ENCODE results near the gene RYR1. TPM values are rescaled to one million over a fixed set of nuclear protein-coding genes. Genes with fewer than 3 reads are reported as not detected.
"Not testable (repeated sequence)": the region's sequence is repeated elsewhere in the genome, so short reads cannot be mapped to it uniquely, and the experiment has no call there.

RYR1 gene
- total RNA-seq, 1 donor from 2014 or later, result 4.5 TPM

GRCh38 chr19:38452430-38453366, 19.2 kb downstream of the RYR1 start:
- FAIRE-seq, result no peak
- no peak for DNase-seq (ENCODE audit: low spot score in 2 of 2)

GRCh38 chr19:38453596-38453995, 20.1 kb downstream of the RYR1 start:
- no peak for DNase-seq (ENCODE audit: low spot score in 2 of 2)
- no peak for FAIRE-seq

GRCh38 chr19:38455031-38455430, 21.5 kb downstream of the RYR1 start:
- no peak for FAIRE-seq
- DNase-seq (ENCODE audit: low spot score in 2 of 2), result no peak

- DNase-seq (ENCODE audit: low spot score in 2 of 2) (no peak), FAIRE-seq (no peak)
These were observed 23.7 kb downstream of the RYR1 start for GRCh38 chr19:38457202-38457601.

GRCh38 chr19:38457690-38458405, 24.4 kb downstream of the RYR1 start:
- FAIRE-seq, result no peak
- DNase-seq (ENCODE audit: low spot score in 2 of 2), result no peak

- FAIRE-seq (no peak), DNase-seq (ENCODE audit: low spot score in 2 of 2) (no peak)
These were observed 25.5 kb downstream of the RYR1 start for GRCh38 chr19:38458991-38459390.

GRCh38 chr19:38463365-38463764, 29.9 kb downstream of the RYR1 start:
- FAIRE-seq (no peak), DNase-seq (ENCODE audit: low spot score in 2 of 2) (no peak)

GRCh38 chr19:38464421-38465082, 31.1 kb downstream of the RYR1 start:
- no peak for DNase-seq (ENCODE audit: low spot score in 2 of 2)
- no peak for FAIRE-seq

- FAIRE-seq, result no peak
- DNase-seq (ENCODE audit: low spot score in 2 of 2), result no peak
These were observed 32.6 kb downstream of the RYR1 start for GRCh38 chr19:38466050-38466449.

- DNase-seq (ENCODE audit: low spot score in 2 of 2), result no peak
- FAIRE-seq, result no peak
These were observed 34.3 kb downstream of the RYR1 start for GRCh38 chr19:38467541-38468525.

GRCh38 chr19:38469151-38469550, 35.7 kb downstream of the RYR1 start:
- DNase-seq (ENCODE audit: low spot score in 2 of 2), result no peak
- no peak for FAIRE-seq

GRCh38 chr19:38470788-38471480, 37.4 kb downstream of the RYR1 start:
- FAIRE-seq (no peak), DNase-seq (ENCODE audit: low spot score in 2 of 2) (no peak)

- not testable (repeated sequence) for FAIRE-seq; DNase-seq (ENCODE audit: low spot score in 2 of 2)
These were observed 39.2 kb downstream of the RYR1 start for GRCh38 chr19:38472725-38473124.

- FAIRE-seq (no peak), DNase-seq (ENCODE audit: low spot score in 2 of 2) (no peak)
These were observed 39.7 kb downstream of the RYR1 start for GRCh38 chr19:38473201-38473600.

GRCh38 chr19:38475176-38475575, 41.7 kb downstream of the RYR1 start:
- FAIRE-seq, result no peak
- DNase-seq (ENCODE audit: low spot score in 2 of 2), result no peak

- FAIRE-seq (no peak), DNase-seq (ENCODE audit: low spot score in 2 of 2) (no peak)
These were observed 44.9 kb downstream of the RYR1 start for GRCh38 chr19:38478273-38478971.

- FAIRE-seq (no peak), DNase-seq (ENCODE audit: low spot score in 2 of 2) (no peak)
These were observed 49.0 kb downstream of the RYR1 start for GRCh38 chr19:38482496-38482895.

GRCh38 chr19:38483016-38483630, 49.6 kb downstream of the RYR1 start:
- no peak for DNase-seq (ENCODE audit: low spot score in 2 of 2)
- FAIRE-seq, result no peak

All from frontal cortex (tissue), 4 donors.